K562 (cell line): ENCODE data around the gene SH3BGRL3. TPM values are rescaled to one million over a fixed set of nuclear protein-coding genes. Genes with fewer than 3 reads are reported as not detected.

Source experiments
- CREM ChIP-seq: IDR thresholded peaks from 2 replicates; pipeline ENCODE4 v1.6.1; 2014; ENCODE audit warnings: antibody characterized with exemption, low read depth
- DACH1 ChIP-seq: fragments of 450-650 bp; IDR thresholded peaks from 2 replicates; pipeline ENCODE4 v1.6.1; 2018; ENCODE audit not compliant: partially characterized antibody
- ILF3 ChIP-seq: fragments of 450-650 bp; IDR thresholded peaks from 2 replicates; pipeline ENCODE4 v1.6.1; 2018; ENCODE audit warnings: antibody characterized with exemption, mild to moderate bottlenecking, moderate library complexity, borderline replicate concordance
- KLF1 ChIP-seq: fragments of 450-650 bp; IDR thresholded peaks from 2 replicates; pipeline ENCODE4 v1.6.1; 2016; ENCODE audit warnings: missing genetic modification characterization, missing compliant biosample characterization
- KLF10 ChIP-seq: fragments of 250-450 bp; sonication (Bioruptor Pico); IDR thresholded peaks from 2 replicates; pipeline ENCODE4 v1.6.1; 2021; ENCODE audit warnings: matching md5 sums
- NFE2 ChIP-seq: IDR thresholded peaks from 2 replicates; pipeline ENCODE4 v1.6.1; 2014; ENCODE audit warnings: antibody characterized with exemption, low read depth
- SUPT5H ChIP-seq: fragments of 450-650 bp; IDR thresholded peaks from 2 replicates; pipeline ENCODE4 v1.6.1; 2016
- U2AF1 ChIP-seq: fragments of 200-400 bp; formaldehyde crosslinking; optimal IDR thresholded peaks from 2 replicates; pipeline ENCODE3; 2017; ENCODE audit warnings: mild to moderate bottlenecking, low read depth, low read length, moderate library complexity
- ZEB2 ChIP-seq: fragments of 450-650 bp; IDR thresholded peaks from 2 replicates; pipeline ENCODE4 v1.6.1; 2016
- polyA plus RNA-seq, 8 experiments: library from polyadenylated mRNA; depleted of rRNA in 4 of 8; stranded (reverse) in 5 of 8; unstranded in 3 of 8; fragments of >200 nt; fragmentation: Nextera tagmentation in 2 of 8; fragmentation: Illumina TruSeq in 1 of 8; extraction: Ambion mirVana in 2 of 8; extraction: Trizol in 1 of 8; gene quantifications; 2 replicates each; pipeline versions ENCODE4 v1.2.1 to v1.2.3, GENCODE V29; 2011 to 2014; ENCODE audit warnings: inconsistent platforms in 1 of 8, missing spikeins in 1 of 8
- total RNA-seq, 7 experiments: library from RNA; depleted of rRNA in 6 of 7; stranded (reverse); fragments of >200 nt in 6 of 7; fragmentation: Illumina TruSeq in 2 of 7; extraction: Trizol in 2 of 7; gene quantifications; 2 replicates each; pipeline versions ENCODE4 v1.2.1 to v1.2.3, GENCODE V29; 2011 to 2021; ENCODE audit warnings: low replicate concordance in 1 of 7
- TF ChIP-seq, protein P1 (sequence below), 2 experiments: fragments of 450-650 bp; IDR thresholded peaks; 2 replicates each; pipeline ENCODE4 v1.6.1; 2018; ENCODE audit warnings: mild to moderate bottlenecking in 2 of 2, low read depth in 1 of 2; ENCODE audit not compliant: partially characterized antibody in 2 of 2
- TF ChIP-seq, protein P2 (sequence below): IDR thresholded peaks from 3 replicates; pipeline ENCODE4 v1.6.1; 2011; ENCODE audit warnings: borderline replicate concordance, mild to moderate bottlenecking, moderate library complexity; ENCODE audit not compliant: insufficient read length; ENCODE audit errors: extremely low read depth
- TF ChIP-seq, protein P3 (sequence below): fragments of 450-650 bp; IDR thresholded peaks from 2 replicates; pipeline ENCODE4 v1.6.1; 2016; ENCODE audit warnings: low read depth

Gene SH3BGRL3
- total and polyA plus RNA-seq, 9 of the 15 experiments (the other 6 are each of a cell fraction or from before 2014, with no cell fraction given), result 30.3 to 140 (median 54.2) TPM

DNA sequence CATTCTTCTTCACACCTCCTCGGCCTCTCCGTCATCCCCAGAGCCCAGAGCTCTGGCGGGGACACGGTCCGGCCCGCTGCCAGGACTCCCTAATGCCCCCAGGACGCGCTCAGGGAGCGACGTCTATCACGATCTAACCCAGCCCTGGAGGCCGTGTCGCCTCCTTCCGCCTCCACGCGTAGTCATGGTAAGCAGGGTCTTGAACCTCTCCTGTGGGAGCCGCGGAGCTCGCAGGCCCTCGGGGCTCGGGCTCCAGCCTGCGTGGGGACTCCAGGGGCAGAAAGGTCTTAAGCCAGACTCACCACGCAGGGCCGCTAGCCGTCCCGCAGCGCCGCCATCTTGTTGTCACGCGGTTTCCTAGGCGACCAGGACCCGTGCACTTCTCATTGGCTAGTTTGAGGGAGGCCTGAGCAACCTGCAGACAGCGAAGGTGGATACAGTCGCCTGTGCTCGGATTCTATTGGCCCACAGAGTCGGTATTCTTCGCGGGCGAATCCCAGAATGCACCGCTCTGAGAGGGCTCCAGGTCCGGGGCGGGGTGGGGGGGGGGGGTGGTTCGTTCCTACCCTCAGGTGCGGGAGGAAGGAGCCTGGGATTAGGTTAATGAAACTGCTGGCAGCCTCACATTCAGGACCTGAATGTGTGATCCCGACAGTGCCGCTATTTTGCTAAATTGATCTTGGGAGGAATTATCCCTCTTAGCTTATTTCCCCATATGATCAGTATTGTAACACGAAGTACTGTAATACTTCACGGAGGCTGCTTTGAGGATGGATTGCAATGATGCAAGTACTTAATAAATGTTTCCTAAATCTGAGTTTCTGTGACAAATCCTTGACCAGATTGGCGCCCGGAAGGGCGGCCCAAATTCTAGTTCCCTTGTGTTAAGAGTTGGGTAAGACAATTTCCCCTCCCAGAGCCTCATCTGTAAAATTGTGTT, 26.7 kb downstream of the SH3BGRL3 start, which contains the start of gene UBXN11 (continued):
- TF ChIP-seq, protein P1, sequence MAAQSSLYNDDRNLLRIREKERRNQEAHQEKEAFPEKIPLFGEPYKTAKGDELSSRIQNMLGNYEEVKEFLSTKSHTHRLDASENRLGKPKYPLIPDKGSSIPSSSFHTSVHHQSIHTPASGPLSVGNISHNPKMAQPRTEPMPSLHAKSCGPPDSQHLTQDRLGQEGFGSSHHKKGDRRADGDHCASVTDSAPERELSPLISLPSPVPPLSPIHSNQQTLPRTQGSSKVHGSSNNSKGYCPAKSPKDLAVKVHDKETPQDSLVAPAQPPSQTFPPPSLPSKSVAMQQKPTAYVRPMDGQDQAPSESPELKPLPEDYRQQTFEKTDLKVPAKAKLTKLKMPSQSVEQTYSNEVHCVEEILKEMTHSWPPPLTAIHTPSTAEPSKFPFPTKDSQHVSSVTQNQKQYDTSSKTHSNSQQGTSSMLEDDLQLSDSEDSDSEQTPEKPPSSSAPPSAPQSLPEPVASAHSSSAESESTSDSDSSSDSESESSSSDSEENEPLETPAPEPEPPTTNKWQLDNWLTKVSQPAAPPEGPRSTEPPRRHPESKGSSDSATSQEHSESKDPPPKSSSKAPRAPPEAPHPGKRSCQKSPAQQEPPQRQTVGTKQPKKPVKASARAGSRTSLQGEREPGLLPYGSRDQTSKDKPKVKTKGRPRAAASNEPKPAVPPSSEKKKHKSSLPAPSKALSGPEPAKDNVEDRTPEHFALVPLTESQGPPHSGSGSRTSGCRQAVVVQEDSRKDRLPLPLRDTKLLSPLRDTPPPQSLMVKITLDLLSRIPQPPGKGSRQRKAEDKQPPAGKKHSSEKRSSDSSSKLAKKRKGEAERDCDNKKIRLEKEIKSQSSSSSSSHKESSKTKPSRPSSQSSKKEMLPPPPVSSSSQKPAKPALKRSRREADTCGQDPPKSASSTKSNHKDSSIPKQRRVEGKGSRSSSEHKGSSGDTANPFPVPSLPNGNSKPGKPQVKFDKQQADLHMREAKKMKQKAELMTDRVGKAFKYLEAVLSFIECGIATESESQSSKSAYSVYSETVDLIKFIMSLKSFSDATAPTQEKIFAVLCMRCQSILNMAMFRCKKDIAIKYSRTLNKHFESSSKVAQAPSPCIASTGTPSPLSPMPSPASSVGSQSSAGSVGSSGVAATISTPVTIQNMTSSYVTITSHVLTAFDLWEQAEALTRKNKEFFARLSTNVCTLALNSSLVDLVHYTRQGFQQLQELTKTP (IDR thresholded peaks at IDR 0.05; ENCODE audit: low read depth in 1 of 2, partially characterized antibody in 2 of 2), result peak in 1 of 2 experiments; percentile 34
- TF ChIP-seq ILF3 (no peak), KLF10 (no peak), DACH1 (no peak), NFE2 (no peak), KLF1 (tag) (no peak), SUPT5H (peak; percentile 55; the same call in 1 of the 2 replicates), U2AF1 (no peak), ZEB2 (no peak), CREM (peak; percentile 75)
- TF ChIP-seq, protein P2, sequence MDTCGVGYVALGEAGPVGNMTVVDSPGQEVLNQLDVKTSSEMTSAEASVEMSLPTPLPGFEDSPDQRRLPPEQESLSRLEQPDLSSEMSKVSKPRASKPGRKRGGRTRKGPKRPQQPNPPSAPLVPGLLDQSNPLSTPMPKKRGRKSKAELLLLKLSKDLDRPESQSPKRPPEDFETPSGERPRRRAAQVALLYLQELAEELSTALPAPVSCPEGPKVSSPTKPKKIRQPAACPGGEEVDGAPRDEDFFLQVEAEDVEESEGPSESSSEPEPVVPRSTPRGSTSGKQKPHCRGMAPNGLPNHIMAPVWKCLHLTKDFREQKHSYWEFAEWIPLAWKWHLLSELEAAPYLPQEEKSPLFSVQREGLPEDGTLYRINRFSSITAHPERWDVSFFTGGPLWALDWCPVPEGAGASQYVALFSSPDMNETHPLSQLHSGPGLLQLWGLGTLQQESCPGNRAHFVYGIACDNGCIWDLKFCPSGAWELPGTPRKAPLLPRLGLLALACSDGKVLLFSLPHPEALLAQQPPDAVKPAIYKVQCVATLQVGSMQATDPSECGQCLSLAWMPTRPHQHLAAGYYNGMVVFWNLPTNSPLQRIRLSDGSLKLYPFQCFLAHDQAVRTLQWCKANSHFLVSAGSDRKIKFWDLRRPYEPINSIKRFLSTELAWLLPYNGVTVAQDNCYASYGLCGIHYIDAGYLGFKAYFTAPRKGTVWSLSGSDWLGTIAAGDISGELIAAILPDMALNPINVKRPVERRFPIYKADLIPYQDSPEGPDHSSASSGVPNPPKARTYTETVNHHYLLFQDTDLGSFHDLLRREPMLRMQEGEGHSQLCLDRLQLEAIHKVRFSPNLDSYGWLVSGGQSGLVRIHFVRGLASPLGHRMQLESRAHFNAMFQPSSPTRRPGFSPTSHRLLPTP, result no peak
- TF ChIP-seq, protein P3, sequence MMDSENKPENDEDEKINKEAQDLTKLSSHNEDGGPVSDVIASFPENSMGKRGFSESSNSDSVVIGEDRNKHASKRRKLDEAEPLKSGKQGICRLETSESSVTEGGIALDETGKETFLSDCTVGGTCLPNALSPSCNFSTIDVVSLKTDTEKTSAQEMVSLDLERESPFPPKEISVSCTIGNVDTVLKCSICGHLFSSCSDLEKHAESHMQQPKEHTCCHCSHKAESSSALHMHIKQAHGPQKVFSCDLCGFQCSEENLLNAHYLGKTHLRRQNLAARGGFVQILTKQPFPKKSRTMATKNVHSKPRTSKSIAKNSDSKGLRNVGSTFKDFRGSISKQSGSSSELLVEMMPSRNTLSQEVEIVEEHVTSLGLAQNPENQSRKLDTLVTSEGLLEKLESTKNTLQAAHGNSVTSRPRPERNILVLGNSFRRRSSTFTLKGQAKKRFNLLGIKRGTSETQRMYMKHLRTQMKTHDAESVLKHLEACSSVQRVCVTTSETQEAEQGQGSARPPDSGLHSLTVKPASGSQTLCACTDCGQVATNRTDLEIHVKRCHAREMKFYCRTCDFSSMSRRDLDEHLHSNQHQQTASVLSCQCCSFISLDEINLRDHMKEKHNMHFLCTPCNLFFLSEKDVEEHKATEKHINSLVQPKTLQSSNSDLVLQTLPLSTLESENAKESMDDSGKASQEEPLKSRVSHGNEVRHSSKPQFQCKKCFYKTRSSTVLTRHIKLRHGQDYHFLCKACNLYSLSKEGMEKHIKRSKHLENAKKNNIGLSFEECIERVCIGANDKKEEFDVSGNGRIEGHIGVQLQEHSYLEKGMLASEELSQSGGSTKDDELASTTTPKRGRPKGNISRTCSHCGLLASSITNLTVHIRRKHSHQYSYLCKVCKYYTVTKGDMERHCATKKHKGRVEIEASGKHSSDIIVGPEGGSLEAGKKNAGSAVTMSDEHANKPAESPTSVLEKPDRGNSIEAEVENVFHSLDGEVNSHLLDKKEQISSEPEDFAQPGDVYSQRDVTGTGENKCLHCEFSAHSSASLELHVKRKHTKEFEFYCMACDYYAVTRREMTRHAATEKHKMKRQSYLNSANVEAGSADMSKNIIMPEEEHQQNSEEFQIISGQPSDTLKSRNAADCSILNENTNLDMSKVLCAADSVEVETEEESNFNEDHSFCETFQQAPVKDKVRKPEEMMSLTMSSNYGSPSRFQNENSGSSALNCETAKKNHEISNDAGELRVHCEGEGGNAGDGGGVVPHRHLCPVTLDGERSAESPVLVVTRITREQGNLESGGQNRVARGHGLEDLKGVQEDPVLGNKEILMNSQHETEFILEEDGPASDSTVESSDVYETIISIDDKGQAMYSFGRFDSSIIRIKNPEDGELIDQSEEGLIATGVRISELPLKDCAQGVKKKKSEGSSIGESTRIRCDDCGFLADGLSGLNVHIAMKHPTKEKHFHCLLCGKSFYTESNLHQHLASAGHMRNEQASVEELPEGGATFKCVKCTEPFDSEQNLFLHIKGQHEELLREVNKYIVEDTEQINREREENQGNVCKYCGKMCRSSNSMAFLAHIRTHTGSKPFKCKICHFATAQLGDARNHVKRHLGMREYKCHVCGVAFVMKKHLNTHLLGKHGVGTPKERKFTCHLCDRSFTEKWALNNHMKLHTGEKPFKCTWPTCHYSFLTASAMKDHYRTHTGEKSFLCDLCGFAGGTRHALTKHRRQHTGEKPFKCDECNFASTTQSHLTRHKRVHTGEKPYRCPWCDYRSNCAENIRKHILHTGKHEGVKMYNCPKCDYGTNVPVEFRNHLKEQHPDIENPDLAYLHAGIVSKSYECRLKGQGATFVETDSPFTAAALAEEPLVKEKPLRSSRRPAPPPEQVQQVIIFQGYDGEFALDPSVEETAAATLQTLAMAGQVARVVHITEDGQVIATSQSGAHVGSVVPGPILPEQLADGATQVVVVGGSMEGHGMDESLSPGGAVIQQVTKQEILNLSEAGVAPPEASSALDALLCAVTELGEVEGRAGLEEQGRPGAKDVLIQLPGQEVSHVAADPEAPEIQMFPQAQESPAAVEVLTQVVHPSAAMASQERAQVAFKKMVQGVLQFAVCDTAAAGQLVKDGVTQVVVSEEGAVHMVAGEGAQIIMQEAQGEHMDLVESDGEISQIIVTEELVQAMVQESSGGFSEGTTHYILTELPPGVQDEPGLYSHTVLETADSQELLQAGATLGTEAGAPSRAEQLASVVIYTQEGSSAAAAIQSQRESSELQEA, result no peak
